Endothelial cell of umbilical vein (primary cell): Measurements from ENCODE around the gene TXLNA. TPM values are rescaled to one million over a fixed set of nuclear protein-coding genes. Genes with fewer than 3 reads are reported as not detected.

Source experiments
- BruUV-seq: library from RNA; stranded (reverse); fragments of 400-500 nt; replicated peaks from 2 replicates; lab custom pipeline; 2021; lab: Mats Ljungman, UMichigan
- CTCF ChIA-PET: fragments of 300-600, 350-600 bp; sonication (Branson Sonifier 250); formaldehyde crosslinking; loops from one replicate; lab custom pipeline; 2021; ENCODE audit warnings: antibody characterized with exemption, inconsistent platforms; lab: Charles Lee
- POLR2A ChIA-PET: fragments of 300-600, 350-600 bp; sonication (Branson Sonifier 250); formaldehyde crosslinking; loops from one replicate; lab custom pipeline; 2021; ENCODE audit warnings: antibody characterized with exemption, inconsistent platforms; lab: Charles Lee
- DNase-seq: peaks from one replicate; pipeline ENCODE4 v3.0.0-alpha.2; 2011; ENCODE audit warnings: low read depth, low spot score
- FAIRE-seq: peaks from 2 replicates; lab custom pipeline; 2011; peaks lifted over from hg19 to GRCh38; lab: Jason Lieb, UNC
- H2AFZ ChIP-seq: 2 replicates; pipeline ENCODE4 v1.6.0; 2012; ENCODE audit warnings: low read depth, low read length, control low read depth, inconsistent platforms
- H3K27ac ChIP-seq: 2 replicates; pipeline ENCODE4 v1.5.1; 2011; ENCODE audit warnings: low read depth, mild to moderate bottlenecking, control low read depth, low read length, moderate library complexity; ENCODE audit not compliant: insufficient read depth
- H3K27me3 ChIP-seq, 2 experiments: 2 replicates each; pipeline versions ENCODE4 v1.6.0 to v1.6.1; 2011; ENCODE audit warnings: low read length in 2 of 2, mixed read lengths in 1 of 2; ENCODE audit not compliant: control insufficient read depth in 2 of 2, insufficient read depth in 2 of 2
- H3K36me3 ChIP-seq, 2 experiments: 2 replicates in 1 of 2; 3 replicates in 1 of 2; pipeline ENCODE4 v1.5.1; 2011; ENCODE audit warnings: low read length in 2 of 2, mild to moderate bottlenecking in 1 of 2, moderate library complexity in 1 of 2; ENCODE audit not compliant: control insufficient read depth in 2 of 2, insufficient read depth in 2 of 2; ENCODE audit errors: extremely low read depth in 1 of 2
- H3K4me1 ChIP-seq: 3 replicates; pipeline ENCODE4 v1.5.1; 2011; ENCODE audit warnings: mild to moderate bottlenecking, low read length; ENCODE audit not compliant: control insufficient read depth, insufficient read depth; ENCODE audit errors: extremely low read depth
- H3K4me2 ChIP-seq: 2 replicates; pipeline ENCODE4 v1.6.1; 2011; ENCODE audit warnings: low read length, control low read depth, mixed read lengths; ENCODE audit not compliant: insufficient read depth
- H3K4me3 ChIP-seq, 3 experiments: fragments of 200-600 bp in 1 of 3; sonication (generic), shearing (Covaris generic) in 1 of 3; replicated peaks in 1 of 3; 2 replicates each; pipeline ENCODE4 v1.5.1; 2011 to 2016; ENCODE audit warnings: control low read depth in 3 of 3, low read length in 3 of 3, mild to moderate bottlenecking in 2 of 3, inconsistent platforms in 1 of 3, low read depth in 1 of 3, moderate library complexity in 1 of 3; ENCODE audit not compliant: insufficient read depth in 1 of 3
- H3K79me2 ChIP-seq: 2 replicates; pipeline ENCODE4 v1.6.0; 2012; ENCODE audit warnings: low read length, inconsistent platforms; ENCODE audit not compliant: control insufficient read depth, insufficient read depth
- H3K9ac ChIP-seq: replicated peaks from 2 replicates; pipeline ENCODE3; 2011; ENCODE audit warnings: low read length, control low read depth; ENCODE audit not compliant: insufficient read depth; ENCODE audit errors: extremely low read depth
- H3K9me1 ChIP-seq: replicated peaks from 3 replicates; pipeline ENCODE4 v1.6.0; 2011; ENCODE audit warnings: mild to moderate bottlenecking, low read length; ENCODE audit not compliant: control insufficient read depth, insufficient read depth; ENCODE audit errors: extremely low read depth
- H3K9me3 ChIP-seq: replicated peaks from 2 replicates; pipeline ENCODE4 v1.5.1; 2012; ENCODE audit warnings: low read length, inconsistent platforms; ENCODE audit not compliant: control insufficient read depth, insufficient read depth
- H4K20me1 ChIP-seq: replicated peaks from 2 replicates; pipeline ENCODE3; 2011; ENCODE audit warnings: mild to moderate bottlenecking, low read length; ENCODE audit not compliant: control insufficient read depth, insufficient read depth; ENCODE audit errors: extremely low read depth
- CTCF ChIP-seq, 2 donors: IDR thresholded peaks; 1 replicate in 1 of 2; 2 replicates in 1 of 2; pipeline ENCODE4 v1.5.1; 2011; ENCODE audit warnings: low read length in 2 of 2, mild to moderate bottlenecking in 2 of 2, moderate library complexity in 2 of 2, control low read depth in 1 of 2, inconsistent platforms in 1 of 2, low read depth in 1 of 2; ENCODE audit not compliant: insufficient read depth in 1 of 2; ENCODE audit errors: extremely low read depth in 1 of 2
- EZH2 ChIP-seq: IDR thresholded peaks from 2 replicates; pipeline ENCODE4 v1.6.1; 2012; ENCODE audit warnings: borderline replicate concordance, low read depth, mild to moderate bottlenecking, moderate library complexity, low read length, inconsistent platforms; ENCODE audit not compliant: severe bottlenecking
- FOS ChIP-seq: IDR thresholded peaks from 2 replicates; pipeline ENCODE4 v1.6.1; 2011; ENCODE audit warnings: mild to moderate bottlenecking, low read length, moderate library complexity, borderline replicate concordance; ENCODE audit not compliant: insufficient read depth
- GATA2 ChIP-seq: IDR thresholded peaks from 2 replicates; pipeline ENCODE4 v1.7.0; 2011; ENCODE audit warnings: low read depth, mild to moderate bottlenecking, moderate library complexity, mixed read lengths, low read length; ENCODE audit not compliant: insufficient read length, insufficient read depth
- JUN ChIP-seq: IDR thresholded peaks from 2 replicates; pipeline ENCODE4 v1.6.1; 2011; ENCODE audit warnings: borderline replicate concordance, low read depth; ENCODE audit not compliant: insufficient read length, insufficient read depth
- MAX ChIP-seq: IDR thresholded peaks from 2 replicates; pipeline ENCODE4 v1.6.1; 2011; ENCODE audit not compliant: insufficient read depth, insufficient read length
- MYC ChIP-seq: IDR thresholded peaks from one replicate; pipeline ENCODE4 v1.6.1; 2011; ENCODE audit warnings: mild to moderate bottlenecking, low read depth, low read length
- POLR2A ChIP-seq: IDR thresholded peaks from 2 replicates; pipeline ENCODE4 v1.6.1; 2012; ENCODE audit warnings: low read depth, mild to moderate bottlenecking, control low read depth, low read length
- POLR2AphosphoS5 ChIP-seq: IDR thresholded peaks from 2 replicates; pipeline ENCODE4 v1.6.1; 2012; ENCODE audit warnings: low read depth, mild to moderate bottlenecking, control low read depth, low read length, moderate library complexity; ENCODE audit not compliant: insufficient read depth
- dilution Hi-C: fragments of 300-500 bp; cut with MboI; formaldehyde crosslinking; loops from one replicate; pipeline ENCODE4 v1.15.0; 2019; ENCODE audit warnings: low sequenced_read_pairs; ENCODE audit not compliant: extremely low pct_ligation_motif_present
- intact Hi-C: fragments of 100-400 bp; cut with micrococcal nuclease; formaldehyde crosslinking; loops from one replicate; pipeline ENCODE4 v1.10.0; 2022
- polyA plus RNA-seq, 4 experiments: library from polyadenylated mRNA; depleted of rRNA in 3 of 4; stranded (reverse) in 3 of 4; unstranded in 1 of 4; fragments of >200 nt; gene quantifications; 2 replicates each; pipeline versions ENCODE4 v1.2.1 to v1.2.3, GENCODE V29; 2011 to 2012; ENCODE audit warnings: missing spikeins in 1 of 4
- total RNA-seq: library from RNA; stranded (reverse); gene quantifications from 2 replicates; pipeline ENCODE4 v1.2.3, GENCODE V29; 2021

Gene TXLNA
- total and polyA plus RNA-seq, 2 donors (not counting 3 experiments of a cell fraction or from before 2014, with no cell fraction given), result 41.8 to 69.4 TPM

GRCh38 chr1:32220746-32221580 is 41.5 kb downstream of the TXLNA start:
- TF ChIP-seq POLR2A, result no peak
- no peak for TF ChIP-seq MAX
- TF ChIP-seq POLR2AphosphoS5, result no peak
- intact Hi-C loops, result loop anchor here (5.0 kb wide), 1 partner anchor 116 kb away; the partner anchor contains the start of gene MARCKSL1
- DNase-seq (no peak), FAIRE-seq (peak; percentile 26)
- no peaks in the 10 kb centered on the region for H3K27me3 ChIP-seq
- H3K4me3 ChIP-seq, result peak overlapping the region in 2 of 3 experiments; percentile 79 to 81
- CTCF ChIA-PET, result interaction anchor here (0.6 to 2.3 kb wide), 5 partner anchors 10 to 173 kb away, joined by 3 to 7 read pairs (median 3); partner anchors contain the start of gene BSDC1
- POLR2A ChIA-PET, result interaction anchor here (0.5 kb wide), 1 partner anchor 574 kb away, joined by 4 read pairs; no protein-coding TSS in a partner anchor
- H3K79me2 ChIP-seq, result peaks cover 24% of the 10 kb centered on the region
- no peaks in the 10 kb centered on the region for H3K9me1 ChIP-seq
- H3K9me3 ChIP-seq, result no peaks in the 10 kb centered on the region
- dilution Hi-C loops, result no loop called here
- no peak overlapping the region for H3K27ac ChIP-seq
- BruUV-seq, result no TSS peak
- peak overlapping the region; percentile 86 for H3K4me2 ChIP-seq
- H3K9ac ChIP-seq, result no peak overlapping the region
- peaks cover 26% of the 10 kb centered on the region for H3K4me1 ChIP-seq
- H3K36me3 ChIP-seq, result peaks cover 4 to 14% of the 10 kb centered on the region in 2 experiments
- H4K20me1 ChIP-seq, result no peaks in the 10 kb centered on the region
- H2AFZ ChIP-seq, result no peak overlapping the region

GRCh38 chr1:32221581-32221979 is 42.1 kb downstream of the TXLNA start:
- no peak for DNase-seq
- dilution Hi-C loops, result no loop called here
- Histone ChIP-seq H3K27me3 (no peaks in the 10 kb centered on the region), H3K4me2 (peak overlapping the region; percentile 86), H3K36me3 (peaks cover 7 to 12% of the 10 kb centered on the region in 2 experiments), H3K9ac (peak overlapping the region; percentile 45), H3K9me3 (no peaks in the 10 kb centered on the region), H2AFZ (peak overlapping the region; percentile 83), H3K4me1 (peaks cover 26% of the 10 kb centered on the region), H3K27ac (peak overlapping the region; percentile 41), H4K20me1 (no peaks in the 10 kb centered on the region), H3K79me2 (peaks cover 24% of the 10 kb centered on the region), H3K9me1 (no peaks in the 10 kb centered on the region), H3K4me3 (peak overlapping the region; percentile 79 to 81 (median 80))
- no peak for FAIRE-seq
- ChIA-PET POLR2A (interaction anchor here (0.5 kb wide), 1 partner anchor 574 kb away, joined by 4 read pairs; no protein-coding TSS in a partner anchor), CTCF (interaction anchor here (1.4 to 2.3 kb wide), 2 partner anchors 19 to 95 kb away, joined by 6 to 7 read pairs; no protein-coding TSS in a partner anchor)
- BruUV-seq, result TSS peak; percentile 39
- TF ChIP-seq MYC (no peak), MAX (no peak), FOS (no peak), POLR2AphosphoS5 (no peak), GATA2 (no peak), CTCF (IDR thresholded peaks at IDR 0.05; ENCODE audit: extremely low read depth in 1 of 2, insufficient read depth in 1 of 2, low read depth in 1 of 2, low read length in 2 of 2) (no peak), POLR2A (no peak), EZH2 (no peak), JUN (no peak)
- intact Hi-C loops, result loop anchor here (5.0 kb wide), 1 partner anchor 116 kb away; the partner anchor contains the start of gene MARCKSL1
